ENCODE results near the gene GTF2A1.

- TF ChIP-seq SP1 (IDR thresholded peaks at IDR 0.05) (no peak), ELF4 (IDR thresholded peaks at IDR 0.05) (no peak), BHLHE40 (IDR thresholded peaks at IDR 0.05; ENCODE audit: borderline replicate concordance) (no peak), TARDBP (IDR thresholded peaks at IDR 0.05) (no peak)
Measured at GRCh38 chr14:81224222-81224621, 3.5 kb upstream of the GTF2A1 start.

Data from HEK293T (cell line).